HG02981 (cell line): ENCODE results near the gene HLA-DPA1.
"Not testable (repeated sequence)": the region's sequence is repeated elsewhere in the genome, so short reads cannot be mapped to it uniquely, and the experiment has no call there.

ENCODE experiments used
- ATAC-seq: cut with Tn5 transposase; IDR thresholded peaks from one replicate; pipeline ENCODE4 v1.9.1; 2021; ENCODE audit warnings: mild to moderate bottlenecking, moderate library complexity; ENCODE audit not compliant: unreplicated experiment

The HLA-DPA1 gene

GRCh38 chr6:33073431-33073871, at the start of gene HLA-DPA1:
Gene HLA-DPA1, minus strand, starts transcription at chr6:33073649.
- peak; percentile 63 for ATAC-seq

GRCh38 chr6:33123181-33123580, 49.7 kb upstream of the HLA-DPA1 start:
- no peak for ATAC-seq

- ATAC-seq: no peak
These were observed 46.6 kb upstream of the HLA-DPA1 start for GRCh38 chr6:33120001-33120400.

GRCh38 chr6:33118525-33119123, 45.2 kb upstream of the HLA-DPA1 start:
- ATAC-seq: no peak

- no peak for ATAC-seq
These were observed 44.4 kb upstream of the HLA-DPA1 start for GRCh38 chr6:33117811-33118277.

GRCh38 chr6:33116841-33117711, 43.6 kb upstream of the HLA-DPA1 start:
- ATAC-seq: no peak

GRCh38 chr6:33116417-33116816, 43.0 kb upstream of the HLA-DPA1 start:
- ATAC-seq: no peak

- ATAC-seq: no peak
These were observed 41.0 kb upstream of the HLA-DPA1 start for GRCh38 chr6:33114406-33114805.

- no peak for ATAC-seq
These were observed 40.3 kb upstream of the HLA-DPA1 start for GRCh38 chr6:33113755-33114154.

- ATAC-seq: peak; percentile 93
These were observed 38.7 kb upstream of the HLA-DPA1 start for GRCh38 chr6:33112148-33112547.

- ATAC-seq: no peak
These were observed 34.9 kb upstream of the HLA-DPA1 start for GRCh38 chr6:33108307-33108706.

GRCh38 chr6:33107641-33108040, 34.2 kb upstream of the HLA-DPA1 start:
- no peak for ATAC-seq

GRCh38 chr6:33105916-33106871, 32.7 kb upstream of the HLA-DPA1 start:
- ATAC-seq: no peak

- ATAC-seq: no peak
These were observed 31.9 kb upstream of the HLA-DPA1 start for GRCh38 chr6:33105386-33105785.

GRCh38 chr6:33104887-33105286, 31.4 kb upstream of the HLA-DPA1 start:
- no peak for ATAC-seq

- ATAC-seq: no peak
These were observed 30.3 kb upstream of the HLA-DPA1 start for GRCh38 chr6:33103776-33104175.

- ATAC-seq: not testable (repeated sequence)
These were observed 27.8 kb upstream of the HLA-DPA1 start for GRCh38 chr6:33101121-33101737.

- no peak for ATAC-seq
These were observed 22.2 kb upstream of the HLA-DPA1 start for GRCh38 chr6:33095681-33096080.

- no peak for ATAC-seq
These were observed 20.4 kb upstream of the HLA-DPA1 start for GRCh38 chr6:33093855-33094254.

- ATAC-seq: no peak
These were observed 18.9 kb upstream of the HLA-DPA1 start for GRCh38 chr6:33092385-33092784.

- ATAC-seq: no peak
These were observed 18.5 kb upstream of the HLA-DPA1 start for GRCh38 chr6:33091957-33092356.
